ENCODE measurements around the gene KIRREL3.

The KIRREL3 gene

DNA sequence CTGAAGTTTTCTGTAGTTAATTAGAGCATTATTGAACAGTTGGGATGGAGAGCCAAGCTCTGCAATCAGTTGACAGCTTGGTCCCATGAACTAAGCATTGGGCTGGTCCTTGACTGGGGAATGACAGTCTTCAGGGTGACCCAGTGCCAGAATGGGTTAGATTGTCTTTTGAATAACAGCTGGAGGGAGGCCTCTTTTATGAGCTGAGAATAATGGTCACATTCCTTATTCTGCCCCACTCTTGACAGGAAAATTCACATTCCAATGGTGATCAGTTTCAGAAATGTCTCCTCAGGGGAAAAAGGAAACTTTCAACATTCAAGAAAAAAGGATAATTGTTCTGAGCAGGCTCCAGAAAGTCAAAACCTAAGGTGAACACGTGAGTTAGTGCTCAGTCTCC, 113.9 kb downstream of the KIRREL3 start:
- no peak overlapping the region for H3K4me3 ChIP-seq (ENCODE audit: low read depth, low read length)
- TF ChIP-seq, protein P1, sequence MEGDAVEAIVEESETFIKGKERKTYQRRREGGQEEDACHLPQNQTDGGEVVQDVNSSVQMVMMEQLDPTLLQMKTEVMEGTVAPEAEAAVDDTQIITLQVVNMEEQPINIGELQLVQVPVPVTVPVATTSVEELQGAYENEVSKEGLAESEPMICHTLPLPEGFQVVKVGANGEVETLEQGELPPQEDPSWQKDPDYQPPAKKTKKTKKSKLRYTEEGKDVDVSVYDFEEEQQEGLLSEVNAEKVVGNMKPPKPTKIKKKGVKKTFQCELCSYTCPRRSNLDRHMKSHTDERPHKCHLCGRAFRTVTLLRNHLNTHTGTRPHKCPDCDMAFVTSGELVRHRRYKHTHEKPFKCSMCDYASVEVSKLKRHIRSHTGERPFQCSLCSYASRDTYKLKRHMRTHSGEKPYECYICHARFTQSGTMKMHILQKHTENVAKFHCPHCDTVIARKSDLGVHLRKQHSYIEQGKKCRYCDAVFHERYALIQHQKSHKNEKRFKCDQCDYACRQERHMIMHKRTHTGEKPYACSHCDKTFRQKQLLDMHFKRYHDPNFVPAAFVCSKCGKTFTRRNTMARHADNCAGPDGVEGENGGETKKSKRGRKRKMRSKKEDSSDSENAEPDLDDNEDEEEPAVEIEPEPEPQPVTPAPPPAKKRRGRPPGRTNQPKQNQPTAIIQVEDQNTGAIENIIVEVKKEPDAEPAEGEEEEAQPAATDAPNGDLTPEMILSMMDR (IDR thresholded peaks at IDR 0.05; ENCODE audit: low read depth, low read length), result no peak

DNA sequence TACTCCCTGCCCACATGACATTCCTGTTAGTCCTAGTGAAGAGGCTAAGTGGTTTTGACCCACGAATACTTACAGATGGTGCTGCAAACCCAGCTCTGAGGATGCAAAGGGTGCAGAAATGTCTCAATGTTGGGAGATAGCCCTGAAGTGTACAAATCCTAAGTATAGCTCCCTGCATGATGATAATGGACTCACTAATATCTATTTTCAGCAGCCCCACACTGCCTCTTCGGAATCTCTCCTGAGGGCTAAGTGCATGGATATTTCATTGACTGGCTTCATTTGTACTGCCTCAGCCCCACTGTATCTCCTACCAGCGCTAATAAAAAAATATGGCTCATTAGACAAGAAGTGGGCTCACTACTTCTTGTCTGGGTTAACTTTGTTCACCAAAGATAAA, 114.5 kb downstream of the KIRREL3 start:
- no peak overlapping the region for H3K4me3 ChIP-seq (ENCODE audit: low read depth, low read length)
- TF ChIP-seq, protein P1 (IDR thresholded peaks at IDR 0.05; ENCODE audit: low read depth, low read length), result no peak

DNA sequence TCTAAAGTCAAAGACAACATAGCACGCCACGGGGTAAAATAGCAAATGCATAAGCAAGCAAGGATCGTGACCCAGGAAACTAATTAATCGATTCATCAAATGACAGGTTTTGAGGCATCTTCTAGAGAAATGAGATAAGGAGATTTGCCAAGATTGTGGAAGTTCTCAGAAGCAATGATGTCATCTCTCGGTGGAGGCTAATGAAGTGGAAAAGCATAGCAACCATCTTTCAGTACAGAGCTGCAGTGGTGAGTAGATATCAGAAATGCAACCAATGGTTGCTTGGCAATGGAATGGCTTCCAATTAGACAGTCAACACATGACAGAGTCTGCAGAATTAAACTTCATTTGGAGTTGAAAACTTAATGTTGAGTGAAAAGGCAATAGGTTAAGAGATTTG, 116.0 kb downstream of the KIRREL3 start:
- TF ChIP-seq, protein P1 (IDR thresholded peaks at IDR 0.05; ENCODE audit: low read depth, low read length), result no peak
- H3K4me3 ChIP-seq (ENCODE audit: low read depth, low read length), result no peak overlapping the region

DNA sequence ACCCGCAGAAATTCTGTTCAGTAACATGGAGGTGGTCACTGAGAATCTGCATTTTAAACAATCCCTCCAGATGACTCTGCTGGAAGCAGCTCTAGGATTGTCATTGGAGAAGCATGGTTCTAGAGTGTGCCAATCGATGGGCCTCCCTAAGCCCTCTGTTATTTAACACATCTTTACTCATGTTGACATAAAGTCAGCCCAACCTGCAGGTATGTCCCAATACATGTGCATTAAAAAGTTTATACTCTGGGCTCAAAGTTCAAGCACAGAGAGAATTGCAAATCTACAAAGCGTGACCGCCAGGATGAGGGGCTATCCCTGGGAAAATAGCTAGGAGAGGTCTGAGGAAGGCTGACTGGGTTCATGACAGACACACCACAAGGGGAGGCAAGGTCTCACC, 116.4 kb downstream of the KIRREL3 start:
- H3K4me3 ChIP-seq (ENCODE audit: low read depth, low read length), result no peak overlapping the region
- TF ChIP-seq, protein P1 (IDR thresholded peaks at IDR 0.05; ENCODE audit: low read depth, low read length), result no peak

DNA sequence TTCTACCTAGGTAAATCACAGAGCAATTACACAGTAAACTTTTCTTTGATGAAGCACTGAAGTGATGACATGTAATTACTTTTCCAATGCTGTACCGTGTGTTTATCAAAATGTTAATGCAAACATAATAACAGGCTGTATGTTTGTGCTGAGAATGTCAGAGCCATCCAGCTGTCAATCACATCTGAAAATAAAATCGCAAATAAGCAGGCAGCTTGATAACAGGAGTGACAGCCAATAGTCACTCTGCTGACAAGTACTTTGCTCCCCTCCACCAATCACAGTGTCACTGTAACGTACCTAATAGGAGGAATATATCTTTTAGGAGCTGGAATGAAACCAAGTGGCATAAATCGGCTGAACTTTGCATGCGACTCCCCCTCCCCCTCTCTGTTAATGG, 119.7 kb downstream of the KIRREL3 start:
- no peak overlapping the region for H3K4me3 ChIP-seq (ENCODE audit: low read depth, low read length)
- TF ChIP-seq, protein P1 (IDR thresholded peaks at IDR 0.05; ENCODE audit: low read depth, low read length), result no peak

DNA sequence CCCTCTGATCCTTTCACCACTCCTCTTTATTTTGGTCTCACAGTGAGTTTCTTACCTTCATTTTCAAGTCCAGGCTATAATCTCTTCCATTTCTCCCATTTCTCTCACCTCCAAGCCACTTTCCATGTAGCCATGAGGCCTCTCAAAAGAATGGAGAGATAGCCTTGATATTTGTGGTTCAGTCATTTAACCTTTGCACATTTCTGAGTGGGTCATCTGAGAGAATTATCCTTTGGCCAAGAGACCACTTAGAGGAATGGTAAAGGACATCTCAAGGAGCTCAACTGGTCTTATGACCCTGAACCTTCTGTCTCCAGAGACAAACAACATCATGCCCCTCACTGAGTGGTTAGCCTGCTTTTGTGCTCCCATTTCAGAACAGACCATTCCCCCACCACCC, 121.1 kb downstream of the KIRREL3 start:
- TF ChIP-seq, protein P1 (IDR thresholded peaks at IDR 0.05; ENCODE audit: low read depth, low read length), result no peak
- no peak overlapping the region for H3K4me3 ChIP-seq (ENCODE audit: low read depth, low read length)

DNA sequence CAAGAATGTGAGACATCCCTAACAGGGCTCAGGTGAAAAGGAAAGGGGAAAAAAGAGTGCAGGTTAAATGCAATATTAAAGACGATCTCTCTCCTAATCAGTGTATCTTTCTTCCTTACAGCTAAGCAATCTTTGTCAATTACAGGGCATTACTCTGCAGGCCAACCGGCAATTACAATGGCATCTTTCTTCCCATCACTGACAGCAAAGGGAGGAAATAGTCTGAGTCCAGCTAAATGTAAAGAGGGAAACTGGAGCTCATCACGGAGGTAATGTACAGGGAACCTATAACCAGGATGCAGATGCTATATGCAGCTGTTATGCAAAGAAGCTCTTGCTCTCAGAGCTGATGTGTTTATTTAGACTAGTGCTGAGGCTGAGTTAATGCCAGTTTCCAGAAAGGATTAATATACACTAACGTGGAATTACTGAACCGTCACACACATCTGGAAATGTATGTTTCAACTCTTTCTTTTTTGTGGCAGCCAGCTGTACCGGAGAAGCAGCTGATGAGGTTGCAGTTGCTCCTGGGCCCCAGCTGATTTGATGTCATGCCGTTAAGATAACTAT, 121.6 kb downstream of the KIRREL3 start:
- TF ChIP-seq, protein P1 (IDR thresholded peaks at IDR 0.05; ENCODE audit: low read depth, low read length), result no peak
- H3K4me3 ChIP-seq (ENCODE audit: low read depth, low read length), result no peak overlapping the region

All from WI38 (cell line).